ENCODE measurements around the gene MRPS18B.

Gene MRPS18B

DNA sequence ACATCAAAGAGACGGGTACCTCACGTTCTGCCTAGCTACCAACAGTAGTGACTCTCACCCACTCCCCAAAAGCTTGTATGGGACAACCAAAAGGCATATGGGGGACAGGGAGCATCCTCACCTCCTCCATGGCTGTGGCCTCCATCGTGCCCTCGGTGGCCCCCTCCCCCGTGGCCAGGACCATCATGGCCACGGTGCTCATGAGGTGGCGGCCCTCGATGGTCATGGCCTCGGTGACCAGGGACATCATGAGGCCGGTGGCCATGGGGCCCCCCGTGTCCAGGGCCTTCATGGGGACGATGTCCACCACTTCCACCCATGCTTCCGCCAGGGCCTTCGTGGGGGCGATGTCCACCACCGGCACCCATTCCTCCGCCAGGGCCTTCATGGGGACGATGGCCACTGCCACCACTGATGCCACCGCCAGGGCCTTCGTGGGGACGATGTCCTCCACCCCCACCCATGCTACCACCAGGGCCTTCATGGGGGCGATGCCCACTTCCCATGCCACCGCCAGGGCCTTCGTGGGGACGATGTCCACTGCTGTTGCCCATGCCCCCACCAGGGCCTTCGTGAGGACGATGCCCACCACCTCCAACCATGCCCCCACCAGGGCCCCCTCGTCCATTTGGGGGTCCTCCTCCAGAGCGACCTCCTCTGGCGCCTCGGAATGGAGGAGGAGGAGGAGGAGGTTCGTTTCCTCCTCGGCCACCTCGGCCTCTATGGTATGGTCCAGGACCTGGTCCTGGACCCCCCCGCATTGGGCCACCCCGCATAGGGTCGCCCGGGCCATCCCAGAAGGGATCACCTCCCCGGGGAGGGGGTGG lies 15.6 kb upstream of the MRPS18B start:
- ChIA-PET CTCF (interaction anchor here (1.0 to 6.6 kb wide), 6 partner anchors 9 to 119 kb away, joined by 3 to 99 read pairs (median 4); partner anchors contain the start of gene PRR3), POLR2A (interaction anchor here (1.1 to 1.2 kb wide), 2 partner anchors 11 to 12 kb away, joined by 5 to 6 read pairs; no protein-coding TSS in a partner anchor)
- DNase-seq: no peak
- no peaks in the 10 kb centered on the region for H3K9me3 ChIP-seq (ENCODE audit: control extremely low read depth in 1 of 5, control insufficient read depth in 4 of 5, insufficient read depth in 2 of 5, low read depth in 1 of 5, low read length in 4 of 5)
- H3K4me3 ChIP-seq (ENCODE audit: control insufficient read depth in 1 of 7, extremely low read depth in 1 of 7, insufficient read depth in 4 of 7, low read depth in 2 of 7, low read length in 6 of 7): no peak overlapping the region
- peaks cover 29 to 70% (median 58%) of the 10 kb centered on the region in 4 experiments for H3K36me3 ChIP-seq (ENCODE audit: control insufficient read depth in 4 of 4, insufficient read depth in 4 of 4, low read length in 3 of 4)
- H3K4me1 ChIP-seq (ENCODE audit: control extremely low read depth in 1 of 4, control insufficient read depth in 4 of 4, insufficient read depth in 4 of 4, low read length in 3 of 4): peaks cover 0 to 7% (median under 1%) of the 10 kb centered on the region in 4 experiments
- no peaks in the 10 kb centered on the region for H3K27me3 ChIP-seq (replicated peaks in 2 of 5; ENCODE audit: control insufficient read depth in 4 of 5, insufficient read depth in 5 of 5, low read length in 4 of 5)
- no peak overlapping the region for H3K27ac ChIP-seq (ENCODE audit: insufficient read depth in 1 of 2, low read depth in 1 of 2, low read length in 2 of 2, poor library complexity in 1 of 2, severe bottlenecking in 2 of 2)
- WGBS (ENCODE audit: insufficient coverage): 95% methylated on average over 22 of the region's 39 CpGs

DNA sequence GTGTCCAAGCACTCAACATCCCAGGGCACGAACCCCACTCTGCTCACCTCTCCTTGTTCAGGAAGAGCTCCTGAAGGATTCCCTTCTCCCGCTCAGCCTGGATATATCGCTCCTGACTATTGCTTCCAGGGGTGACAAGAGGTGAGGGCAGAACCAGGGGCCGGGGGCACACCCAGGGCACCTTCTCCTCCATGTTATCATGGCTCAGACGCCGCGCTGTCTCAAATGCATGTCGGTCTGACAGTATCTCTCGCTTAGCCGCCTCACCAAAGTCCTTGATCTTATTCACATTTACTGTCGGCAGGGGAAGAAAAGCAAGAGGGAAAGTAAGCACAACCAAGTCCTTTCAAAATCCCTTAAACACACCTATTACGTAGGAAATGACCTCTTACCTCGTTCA lies 13.7 kb upstream of the MRPS18B start:
- Histone ChIP-seq H3K9me3 (ENCODE audit: control extremely low read depth in 1 of 5, control insufficient read depth in 4 of 5, insufficient read depth in 2 of 5, low read depth in 1 of 5, low read length in 4 of 5) (no peaks in the 10 kb centered on the region), H3K4me1 (ENCODE audit: control extremely low read depth in 1 of 4, control insufficient read depth in 4 of 4, insufficient read depth in 4 of 4, low read length in 3 of 4) (peaks cover 0 to 7% (median under 1%) of the 10 kb centered on the region in 4 experiments), H3K4me3 (ENCODE audit: control insufficient read depth in 1 of 7, extremely low read depth in 1 of 7, insufficient read depth in 4 of 7, low read depth in 2 of 7, low read length in 6 of 7) (no peak overlapping the region), H3K27ac (ENCODE audit: insufficient read depth in 1 of 2, low read depth in 1 of 2, low read length in 2 of 2, poor library complexity in 1 of 2, severe bottlenecking in 2 of 2) (no peak overlapping the region), H3K27me3 (replicated peaks in 2 of 5; ENCODE audit: control insufficient read depth in 4 of 5, insufficient read depth in 5 of 5, low read length in 4 of 5) (no peaks in the 10 kb centered on the region), H3K36me3 (ENCODE audit: control insufficient read depth in 4 of 4, insufficient read depth in 4 of 4, low read length in 3 of 4) (peaks cover 34 to 86% (median 74%) of the 10 kb centered on the region in 4 experiments)
- ChIA-PET POLR2A (interaction anchor here (0.6 to 0.8 kb wide), 2 partner anchors 14 to 16 kb away, joined by 3 to 4 read pairs; partner anchors contain the start of genes MRPS18B and PPP1R10), CTCF (interaction anchor here (1.5 to 2.9 kb wide), 3 partner anchors 56 to 120 kb away, joined by 3 to 8 read pairs (median 3); no protein-coding TSS in a partner anchor)
- no peak for DNase-seq
- WGBS (ENCODE audit: insufficient coverage): 97% methylated on average over 13 of the region's 13 CpGs

DNA sequence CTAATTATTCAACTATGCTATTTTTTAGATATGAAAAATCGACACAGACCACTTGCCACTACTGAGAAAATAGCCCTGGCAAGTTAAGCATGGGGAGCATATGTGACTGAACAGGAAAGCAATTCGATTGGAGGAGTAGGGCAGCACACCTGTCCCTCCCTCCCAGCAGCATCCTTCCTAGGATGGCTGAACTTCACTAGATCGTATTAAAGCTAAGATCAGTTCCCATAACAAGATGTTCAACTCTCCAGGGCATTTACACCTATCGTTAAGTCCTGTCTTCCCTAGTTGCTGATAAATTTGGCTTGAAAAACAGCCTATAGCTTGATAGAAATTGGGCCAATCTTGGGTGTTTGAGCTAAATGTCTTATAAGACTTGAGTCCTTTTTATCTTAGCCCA lies 7.6 kb upstream of the MRPS18B start:
- no peaks in the 10 kb centered on the region for H3K9me3 ChIP-seq (ENCODE audit: control extremely low read depth in 1 of 5, control insufficient read depth in 4 of 5, insufficient read depth in 2 of 5, low read depth in 1 of 5, low read length in 4 of 5)
- H3K27me3 ChIP-seq (replicated peaks in 2 of 5; ENCODE audit: control insufficient read depth in 4 of 5, insufficient read depth in 5 of 5, low read length in 4 of 5): no peaks in the 10 kb centered on the region
- CTCF ChIA-PET: interaction anchor here (0.7 to 2.0 kb wide), 6 partner anchors 9 to 126 kb away, joined by 3 to 21 read pairs (median 5); partner anchors contain the start of gene ATAT1
- 93% methylated on average over 2 of the region's 4 CpGs for WGBS (ENCODE audit: insufficient coverage)
- H3K27ac ChIP-seq (ENCODE audit: insufficient read depth in 1 of 2, low read depth in 1 of 2, low read length in 2 of 2, poor library complexity in 1 of 2, severe bottlenecking in 2 of 2): no peak overlapping the region
- POLR2A ChIA-PET: no interaction called here
- no peak overlapping the region for H3K4me3 ChIP-seq (ENCODE audit: control insufficient read depth in 1 of 7, extremely low read depth in 1 of 7, insufficient read depth in 4 of 7, low read depth in 2 of 7, low read length in 6 of 7)
- no peak for DNase-seq
- H3K4me1 ChIP-seq (ENCODE audit: control extremely low read depth in 1 of 4, control insufficient read depth in 4 of 4, insufficient read depth in 4 of 4, low read length in 3 of 4): peaks cover 13 to 32% (median 16%) of the 10 kb centered on the region in 4 experiments
- peaks cover 23 to 71% (median 42%) of the 10 kb centered on the region in 4 experiments for H3K36me3 ChIP-seq (ENCODE audit: control insufficient read depth in 4 of 4, insufficient read depth in 4 of 4, low read length in 3 of 4)

DNA sequence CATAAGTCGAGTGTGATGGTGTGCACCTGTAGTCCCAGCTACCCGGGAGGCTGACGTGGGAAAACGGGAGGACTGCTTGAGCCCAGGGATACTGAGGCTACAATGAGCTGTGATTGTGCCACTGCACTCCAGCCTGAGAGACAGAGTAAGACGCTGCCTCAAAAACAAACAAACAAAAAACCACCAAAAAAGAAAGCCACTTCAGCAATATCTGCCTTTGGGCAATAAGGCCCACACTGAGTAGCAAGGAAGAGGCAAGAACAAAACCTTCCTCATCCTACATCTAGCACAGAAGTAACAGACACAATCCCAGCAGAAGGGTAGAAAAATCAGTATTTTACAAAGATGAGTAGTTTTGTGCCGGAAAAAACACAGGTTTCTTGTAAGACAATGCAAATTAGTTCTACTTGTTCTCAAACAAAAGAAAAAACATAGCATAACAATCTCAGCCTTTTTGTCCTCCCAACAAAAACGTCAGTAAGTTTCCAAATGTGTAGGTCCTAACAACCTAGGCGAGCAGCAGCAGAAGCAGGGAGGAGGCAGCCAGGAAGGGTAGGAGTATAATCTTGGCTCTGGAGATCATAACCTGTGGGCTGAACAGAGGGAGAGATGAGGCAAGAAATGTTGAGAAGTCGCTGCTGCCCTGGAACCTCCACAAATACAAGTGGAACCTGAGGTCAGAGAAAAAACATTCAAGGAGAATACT lies 6.3 kb upstream of the MRPS18B start:
- POLR2A ChIA-PET: no interaction called here
- Histone ChIP-seq H3K27ac (ENCODE audit: insufficient read depth in 1 of 2, low read depth in 1 of 2, low read length in 2 of 2, poor library complexity in 1 of 2, severe bottlenecking in 2 of 2) (no peak overlapping the region), H3K27me3 (replicated peaks in 2 of 5; ENCODE audit: control insufficient read depth in 4 of 5, insufficient read depth in 5 of 5, low read length in 4 of 5) (no peaks in the 10 kb centered on the region), H3K4me3 (ENCODE audit: control insufficient read depth in 1 of 7, extremely low read depth in 1 of 7, insufficient read depth in 4 of 7, low read depth in 2 of 7, low read length in 6 of 7) (no peak overlapping the region), H3K9me3 (ENCODE audit: control extremely low read depth in 1 of 5, control insufficient read depth in 4 of 5, insufficient read depth in 2 of 5, low read depth in 1 of 5, low read length in 4 of 5) (no peaks in the 10 kb centered on the region), H3K4me1 (ENCODE audit: control extremely low read depth in 1 of 4, control insufficient read depth in 4 of 4, insufficient read depth in 4 of 4, low read length in 3 of 4) (peaks cover 13 to 36% (median 19%) of the 10 kb centered on the region in 4 experiments), H3K36me3 (ENCODE audit: control insufficient read depth in 4 of 4, insufficient read depth in 4 of 4, low read length in 3 of 4) (peaks cover 17 to 66% (median 34%) of the 10 kb centered on the region in 4 experiments)
- no peak for DNase-seq
- CTCF ChIA-PET: interaction anchor here (0.9 to 3.6 kb wide), 7 partner anchors 11 to 67 kb away, joined by 3 to 21 read pairs (median 5); no protein-coding TSS in a partner anchor
- WGBS (ENCODE audit: insufficient coverage): 97% methylated on average over 7 of the region's 9 CpGs

DNA sequence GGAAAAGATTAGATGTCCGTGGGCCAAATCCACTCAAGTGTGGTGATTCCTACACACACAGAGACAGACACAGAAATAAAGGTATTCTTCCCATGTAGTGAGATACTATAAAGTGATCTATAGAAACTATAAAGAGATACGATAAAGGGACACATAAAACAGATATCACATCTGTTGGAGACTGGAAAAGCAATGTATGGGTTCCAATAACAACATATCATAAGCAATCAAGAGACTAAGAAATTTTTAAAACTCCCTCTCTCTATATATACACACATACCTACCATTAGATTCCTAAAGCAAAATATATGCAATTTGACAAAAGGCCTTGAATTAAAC lies 5.8 kb upstream of the MRPS18B start:
- POLR2A ChIA-PET: no interaction called here
- Histone ChIP-seq H3K27ac (ENCODE audit: insufficient read depth in 1 of 2, low read depth in 1 of 2, low read length in 2 of 2, poor library complexity in 1 of 2, severe bottlenecking in 2 of 2) (no peak overlapping the region), H3K4me1 (ENCODE audit: control extremely low read depth in 1 of 4, control insufficient read depth in 4 of 4, insufficient read depth in 4 of 4, low read length in 3 of 4) (peaks cover 13 to 36% (median 19%) of the 10 kb centered on the region in 4 experiments), H3K9me3 (ENCODE audit: control extremely low read depth in 1 of 5, control insufficient read depth in 4 of 5, insufficient read depth in 2 of 5, low read depth in 1 of 5, low read length in 4 of 5) (no peaks in the 10 kb centered on the region), H3K27me3 (replicated peaks in 2 of 5; ENCODE audit: control insufficient read depth in 4 of 5, insufficient read depth in 5 of 5, low read length in 4 of 5) (no peaks in the 10 kb centered on the region), H3K4me3 (ENCODE audit: control insufficient read depth in 1 of 7, extremely low read depth in 1 of 7, insufficient read depth in 4 of 7, low read depth in 2 of 7, low read length in 6 of 7) (no peak overlapping the region), H3K36me3 (ENCODE audit: control insufficient read depth in 4 of 4, insufficient read depth in 4 of 4, low read length in 3 of 4) (peaks cover 14 to 65% (median 33%) of the 10 kb centered on the region in 4 experiments)
- no peak for DNase-seq
- WGBS (ENCODE audit: insufficient coverage): no CpG with 5 or more reads among the region's 2 CpGs
- CTCF ChIA-PET: interaction anchor here (0.9 to 4.1 kb wide), 7 partner anchors 13 to 128 kb away, joined by 3 to 53 read pairs (median 8); no protein-coding TSS in a partner anchor

DNA sequence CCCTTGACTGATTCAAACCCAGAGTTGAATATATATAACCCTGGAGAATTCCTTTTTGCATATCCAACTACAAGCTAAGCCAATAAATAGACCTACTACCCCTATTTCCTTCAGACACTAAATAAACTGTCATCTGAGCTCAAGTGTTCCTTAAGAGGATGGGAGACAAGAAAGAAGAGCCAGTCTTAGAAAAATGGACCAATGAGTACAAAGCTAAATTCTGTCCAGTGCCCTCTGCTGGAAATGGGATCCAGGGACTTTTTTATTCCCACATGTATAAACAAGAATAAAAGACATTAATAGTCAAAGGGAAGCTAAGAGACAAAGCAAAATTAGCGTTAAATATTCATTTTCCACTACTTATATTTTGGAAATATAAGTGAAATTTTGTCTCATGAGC lies 5.4 kb upstream of the MRPS18B start:
- Histone ChIP-seq H3K4me3 (ENCODE audit: control insufficient read depth in 1 of 7, extremely low read depth in 1 of 7, insufficient read depth in 4 of 7, low read depth in 2 of 7, low read length in 6 of 7) (no peak overlapping the region), H3K4me1 (ENCODE audit: control extremely low read depth in 1 of 4, control insufficient read depth in 4 of 4, insufficient read depth in 4 of 4, low read length in 3 of 4) (peaks cover 13 to 36% (median 19%) of the 10 kb centered on the region in 4 experiments), H3K27ac (ENCODE audit: insufficient read depth in 1 of 2, low read depth in 1 of 2, low read length in 2 of 2, poor library complexity in 1 of 2, severe bottlenecking in 2 of 2) (no peak overlapping the region), H3K36me3 (ENCODE audit: control insufficient read depth in 4 of 4, insufficient read depth in 4 of 4, low read length in 3 of 4) (peaks cover 14 to 63% (median 33%) of the 10 kb centered on the region in 4 experiments), H3K27me3 (replicated peaks in 2 of 5; ENCODE audit: control insufficient read depth in 4 of 5, insufficient read depth in 5 of 5, low read length in 4 of 5) (no peaks in the 10 kb centered on the region), H3K9me3 (ENCODE audit: control extremely low read depth in 1 of 5, control insufficient read depth in 4 of 5, insufficient read depth in 2 of 5, low read depth in 1 of 5, low read length in 4 of 5) (no peaks in the 10 kb centered on the region)
- DNase-seq: no peak
- ChIA-PET CTCF (interaction anchor here (0.9 to 4.1 kb wide), 9 partner anchors 13 to 129 kb away, joined by 3 to 53 read pairs (median 5); partner anchors contain the start of gene ATAT1), POLR2A (interaction anchor here (1.0 to 1.9 kb wide), 2 partner anchors 11 to 13 kb away, joined by 5 to 10 read pairs; no protein-coding TSS in a partner anchor)
- no CpG with 5 or more reads among the region's 1 CpG for WGBS (ENCODE audit: insufficient coverage)
